ENCODE data around the gene SEMA3D. TPM values are rescaled to one million over a fixed set of nuclear protein-coding genes. Genes with fewer than 3 reads are reported as not detected.
A peak's percentile ranks its signal among the peaks of the same experiment; 100 is the strongest.

SEMA3D gene
- polyA plus RNA-seq, 1 donor = 14.4 TPM

- DNase-seq = no peak
- 60% methylated on average over 2 of the region's 4 CpGs for WGBS (ENCODE audit: insufficient coverage, low lambda C conversion rate)
Measured at GRCh38 chr7:85104432-85105205, 82.2 kb downstream of the SEMA3D start.

GRCh38 chr7:85103962-85104361, 82.9 kb downstream of the SEMA3D start:
- Histone ChIP-seq H3K27ac (ENCODE audit: low read length) (no peak overlapping the region), H3K27me3 (ENCODE audit: control insufficient read depth, insufficient read depth, low read length) (no peaks in the 10 kb centered on the region), H3K4me3 (ENCODE audit: low read length) (no peak overlapping the region), H3K4me1 (ENCODE audit: control insufficient read depth, insufficient read depth, low read length) (no peaks in the 10 kb centered on the region), H3K9me3 (ENCODE audit: control insufficient read depth, low read depth, low read length) (no peaks in the 10 kb centered on the region), H3K36me3 (ENCODE audit: control insufficient read depth, insufficient read depth, low read length) (no peaks in the 10 kb centered on the region)
- DNase-seq = no peak

More at GRCh38 chr7:85104432-85105205, 82.2 kb downstream of the SEMA3D start:
- Histone ChIP-seq H3K9me3 (ENCODE audit: control insufficient read depth, low read depth, low read length) (no peaks in the 10 kb centered on the region), H3K27me3 (ENCODE audit: control insufficient read depth, insufficient read depth, low read length) (no peaks in the 10 kb centered on the region), H3K4me1 (ENCODE audit: control insufficient read depth, insufficient read depth, low read length) (no peaks in the 10 kb centered on the region), H3K27ac (ENCODE audit: low read length) (no peak overlapping the region), H3K36me3 (ENCODE audit: control insufficient read depth, insufficient read depth, low read length) (no peaks in the 10 kb centered on the region), H3K4me3 (ENCODE audit: low read length) (no peak overlapping the region)

- Histone ChIP-seq H3K27ac (ENCODE audit: low read length) (no peak overlapping the region), H3K4me1 (ENCODE audit: control insufficient read depth, insufficient read depth, low read length) (no peaks in the 10 kb centered on the region), H3K9me3 (ENCODE audit: control insufficient read depth, low read depth, low read length) (no peaks in the 10 kb centered on the region), H3K27me3 (ENCODE audit: control insufficient read depth, insufficient read depth, low read length) (no peaks in the 10 kb centered on the region), H3K4me3 (ENCODE audit: low read length) (no peak overlapping the region), H3K36me3 (ENCODE audit: control insufficient read depth, insufficient read depth, low read length) (no peaks in the 10 kb centered on the region)
- WGBS (ENCODE audit: insufficient coverage, low lambda C conversion rate) = 0% methylated on average over 1 of the region's 3 CpGs
- no peak for DNase-seq
Measured at GRCh38 chr7:85103357-85103756, 83.5 kb downstream of the SEMA3D start.

GRCh38 chr7:85102813-85103350, 84.0 kb downstream of the SEMA3D start:
- Histone ChIP-seq H3K9me3 (ENCODE audit: control insufficient read depth, low read depth, low read length) (no peaks in the 10 kb centered on the region), H3K36me3 (ENCODE audit: control insufficient read depth, insufficient read depth, low read length) (no peaks in the 10 kb centered on the region), H3K4me3 (ENCODE audit: low read length) (no peak overlapping the region), H3K27me3 (ENCODE audit: control insufficient read depth, insufficient read depth, low read length) (no peaks in the 10 kb centered on the region), H3K27ac (ENCODE audit: low read length) (no peak overlapping the region), H3K4me1 (ENCODE audit: control insufficient read depth, insufficient read depth, low read length) (no peaks in the 10 kb centered on the region)
- DNase-seq = no peak
- 80% methylated on average over 2 of the region's 2 CpGs for WGBS (ENCODE audit: insufficient coverage, low lambda C conversion rate)

GRCh38 chr7:85101347-85101746, 85.5 kb downstream of the SEMA3D start:
- H3K27me3 ChIP-seq (ENCODE audit: control insufficient read depth, insufficient read depth, low read length) = no peaks in the 10 kb centered on the region
- H3K4me1 ChIP-seq (ENCODE audit: control insufficient read depth, insufficient read depth, low read length) = no peaks in the 10 kb centered on the region
- no peak for DNase-seq
- H3K9me3 ChIP-seq (ENCODE audit: control insufficient read depth, low read depth, low read length) = no peaks in the 10 kb centered on the region
- H3K4me3 ChIP-seq (ENCODE audit: low read length) = no peak overlapping the region
- H3K27ac ChIP-seq (ENCODE audit: low read length) = no peak overlapping the region
- no peaks in the 10 kb centered on the region for H3K36me3 ChIP-seq (ENCODE audit: control insufficient read depth, insufficient read depth, low read length)
- no CpG with 5 or more reads among the region's 2 CpGs for WGBS (ENCODE audit: insufficient coverage, low lambda C conversion rate)

GRCh38 chr7:85097844-85098243, 89.0 kb downstream of the SEMA3D start:
- no peaks in the 10 kb centered on the region for H3K4me1 ChIP-seq (ENCODE audit: control insufficient read depth, insufficient read depth, low read length)
- DNase-seq = no peak
- no peaks in the 10 kb centered on the region for H3K9me3 ChIP-seq (ENCODE audit: control insufficient read depth, low read depth, low read length)
- no peaks in the 10 kb centered on the region for H3K27me3 ChIP-seq (ENCODE audit: control insufficient read depth, insufficient read depth, low read length)
- H3K36me3 ChIP-seq (ENCODE audit: control insufficient read depth, insufficient read depth, low read length) = no peaks in the 10 kb centered on the region
- H3K4me3 ChIP-seq (ENCODE audit: low read length) = no peak overlapping the region
- no peak overlapping the region for H3K27ac ChIP-seq (ENCODE audit: low read length)
- no CpG with 5 or more reads among the region's 1 CpG for WGBS (ENCODE audit: insufficient coverage, low lambda C conversion rate)

GRCh38 chr7:85095806-85096205, 91.0 kb downstream of the SEMA3D start:
- no peaks in the 10 kb centered on the region for H3K27me3 ChIP-seq (ENCODE audit: control insufficient read depth, insufficient read depth, low read length)
- peak in 1 of 2 donors; percentile 8 for DNase-seq
- no peak overlapping the region for H3K27ac ChIP-seq (ENCODE audit: low read length)
- H3K4me1 ChIP-seq (ENCODE audit: control insufficient read depth, insufficient read depth, low read length) = no peaks in the 10 kb centered on the region
- no peak overlapping the region for H3K4me3 ChIP-seq (ENCODE audit: low read length)
- no peaks in the 10 kb centered on the region for H3K36me3 ChIP-seq (ENCODE audit: control insufficient read depth, insufficient read depth, low read length)
- no CpG with 5 or more reads among the region's 2 CpGs for WGBS (ENCODE audit: insufficient coverage, low lambda C conversion rate)
- H3K9me3 ChIP-seq (ENCODE audit: control insufficient read depth, low read depth, low read length) = no peaks in the 10 kb centered on the region

- Histone ChIP-seq H3K27ac (ENCODE audit: low read length) (no peak overlapping the region), H3K9me3 (ENCODE audit: control insufficient read depth, low read depth, low read length) (no peaks in the 10 kb centered on the region), H3K27me3 (ENCODE audit: control insufficient read depth, insufficient read depth, low read length) (no peaks in the 10 kb centered on the region), H3K4me3 (ENCODE audit: low read length) (no peak overlapping the region), H3K36me3 (ENCODE audit: control insufficient read depth, insufficient read depth, low read length) (no peaks in the 10 kb centered on the region), H3K4me1 (ENCODE audit: control insufficient read depth, insufficient read depth, low read length) (no peaks in the 10 kb centered on the region)
- no CpG with 5 or more reads among the region's 2 CpGs for WGBS (ENCODE audit: insufficient coverage, low lambda C conversion rate)
- no peak for DNase-seq
Measured at GRCh38 chr7:85095366-85095765, 91.5 kb downstream of the SEMA3D start.

GRCh38 chr7:85094046-85094725, 92.7 kb downstream of the SEMA3D start:
- Histone ChIP-seq H3K9me3 (ENCODE audit: control insufficient read depth, low read depth, low read length) (no peaks in the 10 kb centered on the region), H3K4me1 (ENCODE audit: control insufficient read depth, insufficient read depth, low read length) (no peaks in the 10 kb centered on the region), H3K36me3 (ENCODE audit: control insufficient read depth, insufficient read depth, low read length) (no peaks in the 10 kb centered on the region), H3K27ac (ENCODE audit: low read length) (no peak overlapping the region), H3K4me3 (ENCODE audit: low read length) (no peak overlapping the region), H3K27me3 (ENCODE audit: control insufficient read depth, insufficient read depth, low read length) (no peaks in the 10 kb centered on the region)
- no peak for DNase-seq
- 40% methylated on average over 2 of the region's 3 CpGs for WGBS (ENCODE audit: insufficient coverage, low lambda C conversion rate)

- H3K9me3 ChIP-seq (ENCODE audit: control insufficient read depth, low read depth, low read length) = no peaks in the 10 kb centered on the region
- H3K36me3 ChIP-seq (ENCODE audit: control insufficient read depth, insufficient read depth, low read length) = no peaks in the 10 kb centered on the region
- H3K4me1 ChIP-seq (ENCODE audit: control insufficient read depth, insufficient read depth, low read length) = no peaks in the 10 kb centered on the region
- WGBS (ENCODE audit: insufficient coverage, low lambda C conversion rate) = 92% methylated on average over 4 of the region's 4 CpGs
- DNase-seq = no peak
- H3K27ac ChIP-seq (ENCODE audit: low read length) = no peak overlapping the region
- no peaks in the 10 kb centered on the region for H3K27me3 ChIP-seq (ENCODE audit: control insufficient read depth, insufficient read depth, low read length)
- H3K4me3 ChIP-seq (ENCODE audit: low read length) = no peak overlapping the region
Measured at GRCh38 chr7:85091565-85091928, 95.3 kb downstream of the SEMA3D start.

Data from large intestine (tissue), 3 donors.